ENCODE data around the gene REEP6. TPM values are rescaled to one million over a fixed set of nuclear protein-coding genes. Genes with fewer than 3 reads are reported as not detected.

REEP6 gene
- total and polyA plus RNA-seq, 12 donors, result 16.5 to 205 (median 115) TPM

- intact Hi-C loops (cut with DNase I), result no loop called here
- Histone ChIP-seq H3K27me3 (no peaks in the 10 kb centered on the region), H3K36me3 (replicated peaks in 1 of 2) (no peaks in the 10 kb centered on the region), H3K4me1 (replicated peaks in 1 of 2) (peaks cover 0 to under 1% of the 10 kb centered on the region in 2 donors), H3K4me3 (no peak overlapping the region), H3K9me3 (replicated peaks in 1 of 3) (no peaks in the 10 kb centered on the region), H3K27ac (no peak overlapping the region)
- DNase-seq, result peak in 2 of 7 donors; percentile 61
- TF ChIP-seq POLR2A (IDR thresholded peaks at IDR 0.05) (no peak), CTCF (IDR thresholded peaks at IDR 0.05) (peak; percentile 33 to 70 (median 56))
- WGBS, 4 donors, result 10 to 19% (median 12%) methylated on average over 10 to 49 of the region's 49 CpGs
These were observed 12.3 kb downstream of the REEP6 start for GRCh38 chr19:1503089-1503924.

GRCh38 chr19:1503925-1504773 lies 13.2 kb downstream of the REEP6 start:
- Histone ChIP-seq H3K4me1 (replicated peaks in 1 of 2) (peaks cover 0 to 3% of the 10 kb centered on the region in 2 donors), H3K4me3 (no peak overlapping the region), H3K27ac (no peak overlapping the region), H3K27me3 (no peaks in the 10 kb centered on the region), H3K36me3 (replicated peaks in 1 of 2) (no peaks in the 10 kb centered on the region), H3K9me3 (replicated peaks in 1 of 3) (no peaks in the 10 kb centered on the region)
- intact Hi-C loops (cut with DNase I), result no loop called here
- TF ChIP-seq POLR2A (IDR thresholded peaks at IDR 0.05) (no peak), CTCF (IDR thresholded peaks at IDR 0.05) (no peak)
- no peak for DNase-seq
- WGBS, 4 donors, result 33 to 50% (median 40%) methylated on average over 16 to 23 of the region's 23 CpGs

- TF ChIP-seq CTCF (IDR thresholded peaks at IDR 0.05) (no peak), POLR2A (IDR thresholded peaks at IDR 0.05) (no peak)
- Histone ChIP-seq H3K27ac (no peak overlapping the region), H3K27me3 (no peaks in the 10 kb centered on the region), H3K4me3 (no peak overlapping the region), H3K36me3 (replicated peaks in 1 of 2) (no peaks in the 10 kb centered on the region), H3K4me1 (replicated peaks in 1 of 2) (peaks cover 0 to 3% of the 10 kb centered on the region in 2 donors), H3K9me3 (replicated peaks in 1 of 3) (no peaks in the 10 kb centered on the region)
- DNase-seq, result no peak
- intact Hi-C loops (cut with DNase I), result no loop called here
- WGBS, 4 donors, result 78 to 81% (median 80%) methylated on average over 8 of the region's 8 CpGs
These were observed 14.0 kb downstream of the REEP6 start for GRCh38 chr19:1505012-1505411.

Data from adrenal gland (tissue), 12 donors.